ENCODE results near the gene LRRC8C.

LRRC8C gene

DNA sequence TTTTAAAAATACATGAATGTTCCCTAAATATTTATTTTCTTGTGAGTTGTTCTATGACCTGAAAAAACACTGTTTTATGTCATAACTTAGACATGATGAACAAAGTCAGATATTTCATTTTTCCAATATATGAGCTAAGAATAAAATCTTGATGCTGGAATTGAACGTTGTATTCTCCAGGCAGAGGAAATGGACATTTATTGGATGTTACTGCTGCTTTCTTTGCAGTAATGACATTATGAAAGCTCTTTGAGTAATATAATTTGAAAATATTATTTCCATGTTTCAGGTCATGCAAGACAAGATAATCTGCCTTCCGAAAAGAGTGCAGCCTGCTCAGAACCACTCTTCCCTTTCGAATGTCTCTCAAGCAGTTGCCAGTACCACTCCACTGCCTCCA, 79.5 kb downstream of the LRRC8C start:
- Histone ChIP-seq H3K4me1 (ENCODE audit: control insufficient read depth, low read depth, low read length) (no peaks in the 10 kb centered on the region), H3K4me3 (ENCODE audit: low read length) (no peak overlapping the region), H3K36me3 (ENCODE audit: control insufficient read depth, low read depth, low read length) (no peaks in the 10 kb centered on the region), H3K27ac (ENCODE audit: low read length) (no peak overlapping the region), H3K9ac (ENCODE audit: low read length) (no peak overlapping the region), H3K9me3 (ENCODE audit: control insufficient read depth, low read depth, low read length) (no peaks in the 10 kb centered on the region), H3K27me3 (ENCODE audit: control insufficient read depth, insufficient read depth, low read length) (no peaks in the 10 kb centered on the region)

DNA sequence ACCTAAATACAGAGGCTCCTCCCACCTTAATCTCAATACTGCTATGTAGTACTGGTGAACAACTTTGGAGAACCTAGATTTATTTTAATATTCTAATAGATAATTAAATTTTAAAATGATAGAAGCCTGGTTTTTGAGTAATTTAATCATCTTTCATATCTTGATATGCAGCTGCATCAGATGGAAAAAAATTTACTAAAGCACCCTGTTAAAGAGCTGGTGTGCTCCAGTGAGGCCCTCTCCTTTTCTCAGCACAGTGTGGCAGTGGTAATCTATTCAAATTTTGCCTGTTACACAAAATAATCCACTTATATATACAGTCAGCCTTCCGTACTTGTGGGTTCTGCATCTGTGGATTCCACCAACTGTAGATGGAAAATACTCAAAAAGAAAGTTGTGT, 82.8 kb downstream of the LRRC8C start:
- Histone ChIP-seq H3K4me1 (ENCODE audit: control insufficient read depth, low read depth, low read length) (no peaks in the 10 kb centered on the region), H3K4me3 (ENCODE audit: low read length) (no peak overlapping the region), H3K36me3 (ENCODE audit: control insufficient read depth, low read depth, low read length) (no peaks in the 10 kb centered on the region), H3K27ac (ENCODE audit: low read length) (no peak overlapping the region), H3K9me3 (ENCODE audit: control insufficient read depth, low read depth, low read length) (no peaks in the 10 kb centered on the region), H3K27me3 (ENCODE audit: control insufficient read depth, insufficient read depth, low read length) (no peaks in the 10 kb centered on the region), H3K9ac (ENCODE audit: low read length) (no peak overlapping the region)

DNA sequence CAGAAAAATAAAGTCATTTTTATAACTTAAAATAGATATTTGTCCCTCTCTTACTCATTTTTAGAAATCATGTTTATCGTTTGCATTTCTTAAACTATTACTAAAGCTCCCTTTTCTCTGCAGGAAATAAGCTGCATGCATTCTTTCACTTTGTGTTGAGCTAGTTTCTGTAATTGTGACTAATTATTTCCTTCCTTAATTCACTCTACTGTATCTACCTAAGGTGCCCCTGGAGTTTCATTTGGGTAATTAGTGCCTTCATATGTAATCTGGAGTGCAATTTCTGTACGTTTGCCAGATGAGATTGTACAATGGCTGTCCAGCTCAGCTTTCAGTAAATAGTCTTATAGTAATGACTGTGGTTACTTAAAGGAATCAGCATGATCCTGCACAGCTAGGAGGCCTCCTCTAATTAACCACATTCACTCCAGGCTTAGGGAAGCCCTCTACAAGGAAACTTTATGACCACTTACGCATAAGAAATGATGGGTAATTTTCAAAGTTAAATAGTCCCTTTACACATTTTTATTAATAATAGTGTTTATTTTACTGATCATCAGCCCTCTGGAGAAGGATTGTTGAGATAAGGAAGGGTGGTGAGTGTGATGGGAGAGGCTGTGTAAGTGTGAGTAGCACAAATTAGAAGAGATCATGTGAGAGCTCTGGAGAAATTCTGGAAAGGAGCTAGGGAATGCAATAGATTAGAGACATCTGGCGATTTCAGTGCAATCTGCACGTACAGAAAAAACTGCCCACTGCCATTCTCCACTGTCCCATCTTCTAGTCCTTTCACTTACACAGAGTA, 86.8 kb downstream of the LRRC8C start:
- Histone ChIP-seq H3K36me3 (ENCODE audit: control insufficient read depth, low read depth, low read length) (no peaks in the 10 kb centered on the region), H3K4me3 (ENCODE audit: low read length) (no peak overlapping the region), H3K27ac (ENCODE audit: low read length) (no peak overlapping the region), H3K4me1 (ENCODE audit: control insufficient read depth, low read depth, low read length) (no peaks in the 10 kb centered on the region), H3K9ac (ENCODE audit: low read length) (no peak overlapping the region), H3K9me3 (ENCODE audit: control insufficient read depth, low read depth, low read length) (no peaks in the 10 kb centered on the region), H3K27me3 (ENCODE audit: control insufficient read depth, insufficient read depth, low read length) (no peaks in the 10 kb centered on the region)

DNA sequence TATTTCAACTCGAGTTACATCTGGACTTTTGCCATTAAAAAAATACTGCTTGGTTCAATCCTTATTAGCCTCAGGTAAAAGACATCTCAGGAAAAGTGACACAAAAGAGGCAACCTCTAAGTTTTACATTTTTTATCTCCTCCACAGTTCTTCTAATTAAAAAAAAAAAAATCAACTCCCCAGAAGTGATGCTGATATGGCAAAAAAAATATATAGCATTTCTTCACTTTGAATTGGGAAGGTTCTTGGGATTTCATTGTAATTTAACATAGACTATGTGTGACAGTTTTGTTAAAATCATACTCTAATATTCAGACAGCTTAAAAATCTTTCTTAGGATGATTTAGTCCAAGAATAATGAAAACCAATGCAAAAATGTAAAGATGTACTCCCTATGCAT, 87.9 kb downstream of the LRRC8C start:
- no peaks in the 10 kb centered on the region for H3K36me3 ChIP-seq (ENCODE audit: control insufficient read depth, low read depth, low read length)
- H3K4me3 ChIP-seq (ENCODE audit: low read length): no peak overlapping the region
- no peak overlapping the region for H3K9ac ChIP-seq (ENCODE audit: low read length)
- H3K9me3 ChIP-seq (ENCODE audit: control insufficient read depth, low read depth, low read length): no peaks in the 10 kb centered on the region
- no peaks in the 10 kb centered on the region for H3K4me1 ChIP-seq (ENCODE audit: control insufficient read depth, low read depth, low read length)
- no peaks in the 10 kb centered on the region for H3K27me3 ChIP-seq (ENCODE audit: control insufficient read depth, insufficient read depth, low read length)
- H3K27ac ChIP-seq (ENCODE audit: low read length): no peak overlapping the region

DNA sequence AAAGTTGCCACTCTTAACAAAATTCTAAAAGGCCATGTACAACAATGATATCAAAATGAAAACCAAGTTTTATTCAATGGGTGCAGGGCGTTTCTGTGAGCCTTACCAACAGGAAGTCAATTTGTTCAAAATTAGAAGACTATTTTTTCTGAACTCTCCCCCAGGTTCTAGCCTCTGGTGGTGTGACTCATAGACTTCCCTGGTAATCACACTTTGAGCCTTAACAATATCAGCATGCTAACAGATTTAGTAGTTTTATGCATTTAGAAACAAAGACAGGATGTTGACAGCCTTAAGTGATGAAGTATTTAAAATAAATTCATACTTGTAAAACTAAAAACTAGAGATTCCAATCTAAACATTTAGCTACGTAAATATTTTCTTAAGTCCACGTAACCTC, 88.4 kb downstream of the LRRC8C start:
- no peak overlapping the region for H3K9ac ChIP-seq (ENCODE audit: low read length)
- no peaks in the 10 kb centered on the region for H3K27me3 ChIP-seq (ENCODE audit: control insufficient read depth, insufficient read depth, low read length)
- H3K9me3 ChIP-seq (ENCODE audit: control insufficient read depth, low read depth, low read length): no peaks in the 10 kb centered on the region
- H3K27ac ChIP-seq (ENCODE audit: low read length): no peak overlapping the region
- no peak overlapping the region for H3K4me3 ChIP-seq (ENCODE audit: low read length)
- H3K36me3 ChIP-seq (ENCODE audit: control insufficient read depth, low read depth, low read length): no peaks in the 10 kb centered on the region
- no peaks in the 10 kb centered on the region for H3K4me1 ChIP-seq (ENCODE audit: control insufficient read depth, low read depth, low read length)

DNA sequence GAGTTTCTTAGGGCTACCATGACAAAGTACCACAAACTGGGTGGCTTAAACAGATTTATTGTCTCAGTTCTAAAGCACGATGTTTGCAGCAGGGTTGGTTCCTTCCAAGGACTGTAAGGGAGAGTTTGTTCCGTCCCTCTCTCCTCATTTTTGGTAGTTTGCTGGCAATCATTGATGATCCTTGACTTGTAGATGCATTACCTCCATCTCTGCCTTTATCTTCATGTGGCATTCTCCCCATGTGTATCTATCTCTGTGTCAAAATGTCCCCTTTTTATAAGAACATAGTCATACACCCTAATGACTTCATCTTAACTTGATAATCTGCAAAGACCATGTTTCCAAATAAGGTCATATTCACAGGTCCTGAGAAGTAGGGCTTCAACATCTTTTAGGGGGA, 90.2 kb downstream of the LRRC8C start:
- Histone ChIP-seq H3K36me3 (ENCODE audit: control insufficient read depth, low read depth, low read length) (no peaks in the 10 kb centered on the region), H3K27ac (ENCODE audit: low read length) (no peak overlapping the region), H3K4me3 (ENCODE audit: low read length) (no peak overlapping the region), H3K27me3 (ENCODE audit: control insufficient read depth, insufficient read depth, low read length) (no peaks in the 10 kb centered on the region), H3K9me3 (ENCODE audit: control insufficient read depth, low read depth, low read length) (no peaks in the 10 kb centered on the region), H3K4me1 (ENCODE audit: control insufficient read depth, low read depth, low read length) (no peaks in the 10 kb centered on the region), H3K9ac (ENCODE audit: low read length) (no peak overlapping the region)

DNA sequence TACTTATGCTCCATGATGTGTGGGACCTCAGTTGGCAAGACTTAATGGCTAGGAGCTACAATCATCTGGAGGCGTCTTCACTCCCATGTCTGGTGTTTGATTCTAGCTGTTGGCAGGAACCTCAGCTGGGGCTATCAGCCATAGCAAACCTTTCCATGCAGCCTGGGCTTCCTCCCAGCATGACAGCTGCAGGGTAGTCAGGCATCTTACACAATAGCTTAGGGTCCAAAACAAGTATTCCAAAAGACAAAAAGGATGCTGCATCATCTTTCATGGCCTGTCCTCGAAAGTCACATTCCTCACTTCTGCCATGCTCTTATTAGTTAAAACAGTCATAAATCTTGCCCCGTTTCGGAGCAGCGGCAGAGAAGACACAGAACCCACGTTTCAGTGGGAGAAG, 90.9 kb downstream of the LRRC8C start:
- Histone ChIP-seq H3K4me3 (ENCODE audit: low read length) (no peak overlapping the region), H3K27ac (ENCODE audit: low read length) (no peak overlapping the region)

DNA sequence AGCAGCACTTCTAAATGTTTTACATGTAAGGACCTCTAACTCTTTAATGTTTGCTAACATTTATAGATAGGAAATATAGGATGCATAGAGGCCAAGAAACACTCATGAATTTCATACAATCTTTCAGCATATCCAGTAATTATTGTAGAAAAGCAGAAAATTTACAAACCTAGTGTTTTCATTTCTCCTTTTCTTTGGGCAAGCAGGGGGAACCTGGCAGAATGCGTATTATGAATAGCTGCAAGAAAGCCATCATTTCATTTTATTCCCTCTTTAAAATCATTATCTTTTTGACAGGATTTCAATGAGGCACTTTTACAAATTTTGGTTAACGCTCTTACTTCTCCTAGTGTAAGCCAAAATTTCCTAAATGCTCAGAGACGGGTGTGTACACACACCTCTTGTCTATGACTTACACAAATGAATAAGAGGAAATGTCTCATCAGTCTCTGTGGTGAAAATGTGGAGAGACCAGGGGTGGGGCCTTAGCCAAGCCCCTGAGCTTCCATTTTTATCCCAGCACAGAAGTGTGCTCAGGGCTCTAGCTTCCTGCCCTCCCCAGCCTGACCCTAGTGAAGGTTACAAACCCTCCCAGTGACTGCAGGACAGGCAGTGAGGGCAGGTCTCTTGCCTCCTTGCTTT, 91.6 kb downstream of the LRRC8C start:
- Histone ChIP-seq H3K9me3 (ENCODE audit: control insufficient read depth, low read depth, low read length) (no peaks in the 10 kb centered on the region), H3K9ac (ENCODE audit: low read length) (no peak overlapping the region), H3K36me3 (ENCODE audit: control insufficient read depth, low read depth, low read length) (no peaks in the 10 kb centered on the region), H3K27me3 (ENCODE audit: control insufficient read depth, insufficient read depth, low read length) (no peaks in the 10 kb centered on the region), H3K27ac (ENCODE audit: low read length) (no peak overlapping the region), H3K4me3 (ENCODE audit: low read length) (no peak overlapping the region), H3K4me1 (ENCODE audit: control insufficient read depth, low read depth, low read length) (no peaks in the 10 kb centered on the region)

More for the DNA sequence above, 90.9 kb downstream of the LRRC8C start:
- Histone ChIP-seq H3K4me1 (ENCODE audit: control insufficient read depth, low read depth, low read length) (no peaks in the 10 kb centered on the region), H3K9me3 (ENCODE audit: control insufficient read depth, low read depth, low read length) (no peaks in the 10 kb centered on the region), H3K9ac (ENCODE audit: low read length) (no peak overlapping the region), H3K36me3 (ENCODE audit: control insufficient read depth, low read depth, low read length) (no peaks in the 10 kb centered on the region), H3K27me3 (ENCODE audit: control insufficient read depth, insufficient read depth, low read length) (no peaks in the 10 kb centered on the region)

DNA sequence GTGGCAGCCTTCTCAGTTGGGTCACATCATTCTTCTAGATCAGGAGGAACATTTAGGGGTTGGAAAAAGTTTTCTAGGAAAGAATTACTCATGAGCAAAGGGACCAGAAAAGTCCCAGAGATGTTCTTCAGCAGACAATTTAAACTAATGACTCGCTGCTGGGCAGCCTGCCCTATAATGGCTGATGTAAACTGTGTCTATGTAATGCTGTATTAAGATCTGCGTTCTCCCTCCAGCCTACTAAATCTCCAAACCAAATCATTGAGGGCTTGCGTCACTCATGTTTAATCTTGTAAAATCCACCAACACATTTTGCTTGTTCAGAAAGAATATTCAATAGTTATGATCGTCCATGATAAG, 92.1 kb downstream of the LRRC8C start:
- H3K4me3 ChIP-seq (ENCODE audit: low read length): no peak overlapping the region
- no peak overlapping the region for H3K9ac ChIP-seq (ENCODE audit: low read length)
- no peaks in the 10 kb centered on the region for H3K4me1 ChIP-seq (ENCODE audit: control insufficient read depth, low read depth, low read length)
- no peaks in the 10 kb centered on the region for H3K27me3 ChIP-seq (ENCODE audit: control insufficient read depth, insufficient read depth, low read length)
- no peaks in the 10 kb centered on the region for H3K36me3 ChIP-seq (ENCODE audit: control insufficient read depth, low read depth, low read length)
- H3K27ac ChIP-seq (ENCODE audit: low read length): no peak overlapping the region
- no peaks in the 10 kb centered on the region for H3K9me3 ChIP-seq (ENCODE audit: control insufficient read depth, low read depth, low read length)

DNA sequence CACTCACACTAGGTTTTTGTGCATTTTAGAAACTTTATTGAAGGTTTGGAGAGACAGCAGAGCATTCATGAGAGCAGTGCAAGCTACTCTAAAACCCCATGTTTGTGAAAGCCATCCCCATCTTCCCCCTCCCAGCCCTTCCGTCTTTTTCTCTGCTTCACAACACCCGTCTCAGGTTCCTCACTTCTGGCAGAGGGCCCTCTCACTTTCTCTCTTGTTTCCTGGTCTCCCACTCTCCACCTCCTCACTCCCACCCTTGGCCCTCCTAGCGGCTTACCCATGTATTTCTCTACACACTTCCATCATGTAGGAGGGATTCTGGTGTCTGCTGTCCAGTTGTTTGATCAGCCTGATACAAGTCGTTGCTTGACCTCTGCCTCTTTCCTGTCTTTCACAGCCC, 92.7 kb downstream of the LRRC8C start:
- no peaks in the 10 kb centered on the region for H3K9me3 ChIP-seq (ENCODE audit: control insufficient read depth, low read depth, low read length)
- no peaks in the 10 kb centered on the region for H3K27me3 ChIP-seq (ENCODE audit: control insufficient read depth, insufficient read depth, low read length)
- H3K27ac ChIP-seq (ENCODE audit: low read length): no peak overlapping the region
- H3K4me3 ChIP-seq (ENCODE audit: low read length): no peak overlapping the region
- no peaks in the 10 kb centered on the region for H3K4me1 ChIP-seq (ENCODE audit: control insufficient read depth, low read depth, low read length)
- H3K9ac ChIP-seq (ENCODE audit: low read length): no peak overlapping the region
- H3K36me3 ChIP-seq (ENCODE audit: control insufficient read depth, low read depth, low read length): no peaks in the 10 kb centered on the region

DNA sequence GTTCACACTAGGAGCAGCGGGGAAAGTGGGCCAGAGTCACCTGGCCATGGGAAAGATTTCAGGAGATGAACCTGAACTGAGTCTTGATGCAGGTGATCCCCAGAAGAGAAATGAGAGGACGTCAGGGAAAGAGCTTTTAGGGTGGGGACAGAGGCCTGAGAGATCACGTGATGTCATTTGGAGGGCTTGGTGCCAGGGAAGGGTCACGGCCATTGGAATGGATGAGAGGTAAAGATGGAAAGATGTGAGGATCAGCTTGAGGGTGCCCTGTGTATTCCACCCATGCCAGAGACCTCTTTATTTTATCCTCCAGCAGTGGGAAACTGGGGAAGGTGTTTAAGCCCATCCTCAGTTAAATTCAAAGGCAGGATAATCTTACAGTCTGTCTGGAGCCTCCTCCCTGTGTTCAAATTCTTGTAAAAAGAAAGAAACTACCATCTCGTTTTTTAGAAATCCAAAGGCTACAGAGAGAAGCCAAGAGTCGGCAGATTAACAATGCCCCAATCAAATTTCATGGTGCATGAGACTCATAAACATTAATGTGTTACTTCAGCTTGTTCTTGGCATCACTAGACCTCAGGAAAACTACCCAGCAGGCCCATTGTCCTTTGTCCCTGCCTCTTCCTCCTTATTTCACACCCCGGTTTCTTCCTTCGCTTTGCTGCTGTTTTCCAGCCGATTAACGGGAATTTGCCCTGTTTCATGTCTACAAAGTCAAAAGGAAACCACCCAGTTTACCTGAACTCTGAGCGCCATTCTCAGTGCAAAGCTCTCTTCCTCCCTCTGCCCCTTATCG, 94.8 kb downstream of the LRRC8C start:
- no peak overlapping the region for H3K4me3 ChIP-seq (ENCODE audit: low read length)
- H3K36me3 ChIP-seq (ENCODE audit: control insufficient read depth, low read depth, low read length): no peaks in the 10 kb centered on the region
- H3K9me3 ChIP-seq (ENCODE audit: control insufficient read depth, low read depth, low read length): no peaks in the 10 kb centered on the region
- H3K27ac ChIP-seq (ENCODE audit: low read length): no peak overlapping the region
- H3K9ac ChIP-seq (ENCODE audit: low read length): no peak overlapping the region
- H3K4me1 ChIP-seq (ENCODE audit: control insufficient read depth, low read depth, low read length): no peaks in the 10 kb centered on the region
- no peaks in the 10 kb centered on the region for H3K27me3 ChIP-seq (ENCODE audit: control insufficient read depth, insufficient read depth, low read length)
